HepG2 (cell line): ENCODE measurements around the gene ACAA2. TPM values are rescaled to one million over a fixed set of nuclear protein-coding genes. Genes with fewer than 3 reads are reported as not detected.

ENCODE experiments used
- ASH2L ChIP-seq: fragments of 300-600, 200-600 bp; sonication (generic); IDR thresholded peaks from 2 replicates; pipeline ENCODE4 v1.7.0; 2017; ENCODE audit warnings: low read depth, mild to moderate bottlenecking, moderate library complexity, mixed read lengths, low read length; ENCODE audit not compliant: insufficient read length
- ATF1 ChIP-seq: IDR thresholded peaks from 2 replicates; pipeline ENCODE4 v1.6.1; 2016; ENCODE audit warnings: mild to moderate bottlenecking, control low read depth
- KLF11 ChIP-seq: IDR thresholded peaks from 2 replicates; pipeline ENCODE4 v1.6.1; 2016; ENCODE audit warnings: missing compliant biosample characterization
- MZF1 ChIP-seq: sonication (generic); formaldehyde crosslinking; IDR thresholded peaks from 2 replicates; pipeline ENCODE4 v1.8.1; 2023; ENCODE audit warnings: mild to moderate bottlenecking, missing genetic modification reagents, borderline replicate concordance
- NCOA2 ChIP-seq: sonication (generic); formaldehyde crosslinking; IDR thresholded peaks from 2 replicates; pipeline ENCODE4 v1.8.0; 2022; ENCODE audit warnings: inconsistent platforms
- NCOR1 ChIP-seq: fragments of 200-600 bp; sonication (generic); IDR thresholded peaks from 2 replicates; pipeline ENCODE4 v1.7.0; 2017; ENCODE audit warnings: antibody characterized with exemption, low read length, borderline replicate concordance
- NFATC3 ChIP-seq: sonication (generic); formaldehyde crosslinking; IDR thresholded peaks from 2 replicates; pipeline ENCODE4 v1.5.1; 2020; ENCODE audit warnings: mild to moderate bottlenecking, missing genetic modification reagents
- NRL ChIP-seq: sonication (generic); formaldehyde crosslinking; IDR thresholded peaks from 2 replicates; pipeline ENCODE4 v1.5.0; 2020; ENCODE audit warnings: missing genetic modification reagents, mild to moderate bottlenecking, moderate library complexity, borderline replicate concordance
- SIX4 ChIP-seq: sonication (generic); formaldehyde crosslinking; IDR thresholded peaks from 2 replicates; pipeline ENCODE4 v1.4.0; 2020; ENCODE audit warnings: missing genetic modification reagents
- SSRP1 ChIP-seq: IDR thresholded peaks from 2 replicates; pipeline ENCODE4 v1.6.1; 2016; ENCODE audit warnings: control low read depth
- TBL1XR1 ChIP-seq: fragments of 150-350 bp; IDR thresholded peaks from 2 replicates; pipeline ENCODE4 v1.6.1; 2014; ENCODE audit warnings: borderline replicate concordance, low read length; ENCODE audit not compliant: partially characterized antibody
- ZNF260 ChIP-seq: sonication (generic); formaldehyde crosslinking; IDR thresholded peaks from 2 replicates; pipeline ENCODE4 v1.4.0; 2020; ENCODE audit warnings: missing genetic modification reagents, low read depth, mild to moderate bottlenecking, borderline replicate concordance
- ZNF30 ChIP-seq: sonication (generic); formaldehyde crosslinking; IDR thresholded peaks from 2 replicates; pipeline ENCODE4 v1.5.0; 2020; ENCODE audit warnings: mild to moderate bottlenecking, missing genetic modification reagents
- ZNF451 ChIP-seq: sonication (generic); formaldehyde crosslinking; IDR thresholded peaks from 2 replicates; pipeline ENCODE4 v1.5.0; 2020; ENCODE audit warnings: mild to moderate bottlenecking, missing genetic modification reagents
- ZNF501 ChIP-seq: sonication (generic); formaldehyde crosslinking; IDR thresholded peaks from 2 replicates; pipeline ENCODE4 v1.5.1; 2020; ENCODE audit warnings: mild to moderate bottlenecking, moderate library complexity, missing genetic modification reagents
- polyA plus RNA-seq, 8 experiments: library from polyadenylated mRNA; depleted of rRNA in 3 of 8; stranded (reverse) in 7 of 8; unstranded in 1 of 8; fragments of >200 nt; fragmentation: Illumina TruSeq in 4 of 8; extraction: Trizol in 4 of 8; gene quantifications; 2 replicates each; pipeline versions ENCODE4 v1.2.1 to v1.2.3, GENCODE V29; 2011 to 2016; ENCODE audit warnings: low read depth in 4 of 8, missing spikeins in 1 of 8, mixed read lengths in 1 of 8; ENCODE audit not compliant: insufficient read depth in 1 of 8
- total RNA-seq, 5 experiments: library from RNA; depleted of rRNA; stranded (reverse); fragments of >200 nt; fragmentation: Illumina TruSeq; extraction: Trizol; gene quantifications; 2 replicates each; pipeline ENCODE4 v1.2.3, GENCODE V29; 2016; ENCODE audit warnings: low read depth in 1 of 5
- TF ChIP-seq, protein P1 (sequence below), 2 experiments: sonication (generic) in 1 of 2; formaldehyde crosslinking in 1 of 2; IDR thresholded peaks; 2 replicates each; pipeline versions ENCODE4 v1.4.0 to v1.6.1; 2018 to 2020; ENCODE audit warnings: missing genetic modification reagents in 2 of 2, borderline replicate concordance in 1 of 2, low read depth in 1 of 2, mild to moderate bottlenecking in 1 of 2, missing biosample characterization in 1 of 2
- TF ChIP-seq, protein P2 (sequence below): IDR thresholded peaks from 2 replicates; pipeline ENCODE4 v1.6.1; 2012; ENCODE audit warnings: low read length, improper control_type of control experiment
- TF ChIP-seq, protein P3 (sequence below): IDR thresholded peaks from 2 replicates; pipeline ENCODE4 v1.6.1; 2016
- TF ChIP-seq, protein P4 (sequence below): sonication (generic); formaldehyde crosslinking; IDR thresholded peaks from 2 replicates; pipeline ENCODE4 v1.5.0; 2020; ENCODE audit warnings: missing genetic modification reagents, mild to moderate bottlenecking, borderline replicate concordance
- TF ChIP-seq, protein P5 (sequence below): sonication (generic); formaldehyde crosslinking; IDR thresholded peaks from 2 replicates; pipeline ENCODE4 v1.8.1; 2022; ENCODE audit warnings: mild to moderate bottlenecking, missing genetic modification reagents
- TF ChIP-seq, protein P6 (sequence below): sonication (generic); formaldehyde crosslinking; IDR thresholded peaks from 2 replicates; pipeline ENCODE4 v1.5.1; 2020; ENCODE audit warnings: missing genetic modification reagents, mild to moderate bottlenecking, borderline replicate concordance

ACAA2 gene
- total and polyA plus RNA-seq, 2 of the 13 experiments (the other 11 are each of a cell fraction or from before 2014, with no cell fraction given), result 51.6 to 182 TPM

DNA sequence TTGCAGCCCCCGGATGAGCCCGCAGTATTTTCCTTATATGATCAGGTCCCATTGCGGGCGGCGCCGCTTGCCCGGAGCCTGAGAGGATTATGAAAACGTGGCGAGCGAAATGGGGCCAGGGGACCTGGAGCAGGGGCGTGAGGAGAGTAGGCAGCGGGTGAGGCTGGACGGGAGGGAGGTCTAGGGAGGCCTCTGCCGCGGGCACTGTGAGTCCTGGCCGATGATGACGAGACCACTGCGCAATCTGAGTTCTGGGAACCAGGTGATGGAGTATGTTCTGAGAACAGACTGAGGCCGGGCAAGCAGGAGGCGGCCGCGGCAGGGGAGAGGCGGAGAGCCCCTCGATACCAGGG lies 790 bp upstream of the ACAA2 start (continued):
- TF ChIP-seq, protein P1, sequence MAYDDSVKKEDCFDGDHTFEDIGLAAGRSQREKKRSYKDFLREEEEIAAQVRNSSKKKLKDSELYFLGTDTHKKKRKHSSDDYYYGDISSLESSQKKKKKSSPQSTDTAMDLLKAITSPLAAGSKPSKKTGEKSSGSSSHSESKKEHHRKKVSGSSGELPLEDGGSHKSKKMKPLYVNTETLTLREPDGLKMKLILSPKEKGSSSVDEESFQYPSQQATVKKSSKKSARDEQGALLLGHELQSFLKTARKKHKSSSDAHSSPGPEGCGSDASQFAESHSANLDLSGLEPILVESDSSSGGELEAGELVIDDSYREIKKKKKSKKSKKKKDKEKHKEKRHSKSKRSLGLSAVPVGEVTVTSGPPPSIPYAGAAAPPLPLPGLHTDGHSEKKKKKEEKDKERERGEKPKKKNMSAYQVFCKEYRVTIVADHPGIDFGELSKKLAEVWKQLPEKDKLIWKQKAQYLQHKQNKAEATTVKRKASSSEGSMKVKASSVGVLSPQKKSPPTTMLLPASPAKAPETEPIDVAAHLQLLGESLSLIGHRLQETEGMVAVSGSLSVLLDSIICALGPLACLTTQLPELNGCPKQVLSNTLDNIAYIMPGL (CRISPR knock-in tag; IDR thresholded peaks at IDR 0.05; ENCODE audit: borderline replicate concordance in 1 of 2, low read depth in 1 of 2), result no peak; a peak in 1 of 4 replicates
- TF ChIP-seq NRL (CRISPR knock-in tag), result no peak
- no peak for TF ChIP-seq ZNF501 (CRISPR knock-in tag)
- no peak for TF ChIP-seq NCOA2 (CRISPR knock-in tag)
- TF ChIP-seq TBL1XR1, result no peak
- no peak for TF ChIP-seq ATF1 (CRISPR knock-in tag)
- TF ChIP-seq, protein P2, sequence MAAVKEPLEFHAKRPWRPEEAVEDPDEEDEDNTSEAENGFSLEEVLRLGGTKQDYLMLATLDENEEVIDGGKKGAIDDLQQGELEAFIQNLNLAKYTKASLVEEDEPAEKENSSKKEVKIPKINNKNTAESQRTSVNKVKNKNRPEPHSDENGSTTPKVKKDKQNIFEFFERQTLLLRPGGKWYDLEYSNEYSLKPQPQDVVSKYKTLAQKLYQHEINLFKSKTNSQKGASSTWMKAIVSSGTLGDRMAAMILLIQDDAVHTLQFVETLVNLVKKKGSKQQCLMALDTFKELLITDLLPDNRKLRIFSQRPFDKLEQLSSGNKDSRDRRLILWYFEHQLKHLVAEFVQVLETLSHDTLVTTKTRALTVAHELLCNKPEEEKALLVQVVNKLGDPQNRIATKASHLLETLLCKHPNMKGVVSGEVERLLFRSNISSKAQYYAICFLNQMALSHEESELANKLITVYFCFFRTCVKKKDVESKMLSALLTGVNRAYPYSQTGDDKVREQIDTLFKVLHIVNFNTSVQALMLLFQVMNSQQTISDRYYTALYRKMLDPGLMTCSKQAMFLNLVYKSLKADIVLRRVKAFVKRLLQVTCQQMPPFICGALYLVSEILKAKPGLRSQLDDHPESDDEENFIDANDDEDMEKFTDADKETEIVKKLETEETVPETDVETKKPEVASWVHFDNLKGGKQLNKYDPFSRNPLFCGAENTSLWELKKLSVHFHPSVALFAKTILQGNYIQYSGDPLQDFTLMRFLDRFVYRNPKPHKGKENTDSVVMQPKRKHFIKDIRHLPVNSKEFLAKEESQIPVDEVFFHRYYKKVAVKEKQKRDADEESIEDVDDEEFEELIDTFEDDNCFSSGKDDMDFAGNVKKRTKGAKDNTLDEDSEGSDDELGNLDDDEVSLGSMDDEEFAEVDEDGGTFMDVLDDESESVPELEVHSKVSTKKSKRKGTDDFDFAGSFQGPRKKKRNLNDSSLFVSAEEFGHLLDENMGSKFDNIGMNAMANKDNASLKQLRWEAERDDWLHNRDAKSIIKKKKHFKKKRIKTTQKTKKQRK, result no peak
- TF ChIP-seq, protein P3, sequence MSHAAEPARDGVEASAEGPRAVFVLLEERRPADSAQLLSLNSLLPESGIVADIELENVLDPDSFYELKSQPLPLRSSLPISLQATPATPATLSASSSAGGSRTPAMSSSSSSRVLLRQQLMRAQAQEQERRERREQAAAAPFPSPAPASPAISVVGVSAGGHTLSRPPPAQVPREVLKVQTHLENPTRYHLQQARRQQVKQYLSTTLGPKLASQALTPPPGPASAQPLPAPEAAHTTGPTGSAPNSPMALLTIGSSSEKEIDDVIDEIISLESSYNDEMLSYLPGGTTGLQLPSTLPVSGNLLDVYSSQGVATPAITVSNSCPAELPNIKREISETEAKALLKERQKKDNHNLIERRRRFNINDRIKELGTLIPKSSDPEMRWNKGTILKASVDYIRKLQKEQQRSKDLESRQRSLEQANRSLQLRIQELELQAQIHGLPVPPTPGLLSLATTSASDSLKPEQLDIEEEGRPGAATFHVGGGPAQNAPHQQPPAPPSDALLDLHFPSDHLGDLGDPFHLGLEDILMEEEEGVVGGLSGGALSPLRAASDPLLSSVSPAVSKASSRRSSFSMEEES (CRISPR knock-in tag), result no peak
- TF ChIP-seq, protein P4, sequence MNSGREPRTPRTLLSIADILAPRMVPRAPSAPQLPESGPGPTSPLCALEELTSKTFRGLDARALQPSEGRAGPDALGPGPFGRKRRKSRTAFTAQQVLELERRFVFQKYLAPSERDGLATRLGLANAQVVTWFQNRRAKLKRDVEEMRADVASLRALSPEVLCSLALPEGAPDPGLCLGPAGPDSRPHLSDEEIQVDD (CRISPR knock-in tag), result no peak
- TF ChIP-seq ZNF30 (CRISPR knock-in tag), result no peak
- TF ChIP-seq, protein P5, sequence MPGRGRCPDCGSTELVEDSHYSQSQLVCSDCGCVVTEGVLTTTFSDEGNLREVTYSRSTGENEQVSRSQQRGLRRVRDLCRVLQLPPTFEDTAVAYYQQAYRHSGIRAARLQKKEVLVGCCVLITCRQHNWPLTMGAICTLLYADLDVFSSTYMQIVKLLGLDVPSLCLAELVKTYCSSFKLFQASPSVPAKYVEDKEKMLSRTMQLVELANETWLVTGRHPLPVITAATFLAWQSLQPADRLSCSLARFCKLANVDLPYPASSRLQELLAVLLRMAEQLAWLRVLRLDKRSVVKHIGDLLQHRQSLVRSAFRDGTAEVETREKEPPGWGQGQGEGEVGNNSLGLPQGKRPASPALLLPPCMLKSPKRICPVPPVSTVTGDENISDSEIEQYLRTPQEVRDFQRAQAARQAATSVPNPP, result 0 out of 2 replicates have a peak, but pooled peaks have one; percentile 18
- TF ChIP-seq SIX4 (CRISPR knock-in tag), result no peak
- peak; percentile 87 for TF ChIP-seq ASH2L
- no peak for TF ChIP-seq ZNF451 (CRISPR knock-in tag)
- TF ChIP-seq NCOR1, result no peak
- no peak for TF ChIP-seq NFATC3 (CRISPR knock-in tag)
- TF ChIP-seq MZF1 (CRISPR knock-in tag), result no peak
- TF ChIP-seq ZNF260 (CRISPR knock-in tag), result no peak
- TF ChIP-seq SSRP1 (CRISPR knock-in tag), result no peak
- TF ChIP-seq KLF11 (CRISPR knock-in tag), result no peak
- TF ChIP-seq, protein P6, sequence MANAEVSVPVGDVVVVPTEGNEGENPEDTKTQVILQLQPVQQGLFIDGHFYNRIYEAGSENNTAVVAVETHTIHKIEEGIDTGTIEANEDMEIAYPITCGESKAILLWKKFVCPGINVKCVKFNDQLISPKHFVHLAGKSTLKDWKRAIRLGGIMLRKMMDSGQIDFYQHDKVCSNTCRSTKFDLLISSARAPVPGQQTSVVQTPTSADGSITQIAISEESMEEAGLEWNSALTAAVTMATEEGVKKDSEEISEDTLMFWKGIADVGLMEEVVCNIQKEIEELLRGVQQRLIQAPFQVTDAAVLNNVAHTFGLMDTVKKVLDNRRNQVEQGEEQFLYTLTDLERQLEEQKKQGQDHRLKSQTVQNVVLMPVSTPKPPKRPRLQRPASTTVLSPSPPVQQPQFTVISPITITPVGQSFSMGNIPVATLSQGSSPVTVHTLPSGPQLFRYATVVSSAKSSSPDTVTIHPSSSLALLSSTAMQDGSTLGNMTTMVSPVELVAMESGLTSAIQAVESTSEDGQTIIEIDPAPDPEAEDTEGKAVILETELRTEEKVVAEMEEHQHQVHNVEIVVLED (CRISPR knock-in tag), result no peak
